Measurements from ENCODE around the gene CNTN6.

GRCh38 chr3:1446531-1446930 lies 353.7 kb downstream of the CNTN6 start:
- TF ChIP-seq CTCF (optimal IDR thresholded peaks at IDR 0.05 in 1 of 3, IDR thresholded peaks at IDR 0.05 in 1 of 3, conservative IDR thresholded peaks at IDR 0.05 in 1 of 3; ENCODE audit: extremely low read depth in 1 of 3, insufficient read depth in 2 of 3, low read length in 3 of 3), result no peak
- no peak for TF ChIP-seq EZH2 (IDR thresholded peaks at IDR 0.05; ENCODE audit: low read length)

Data from keratinocyte (primary cell).